ENCODE measurements around the gene CCDC85B.

DNA sequence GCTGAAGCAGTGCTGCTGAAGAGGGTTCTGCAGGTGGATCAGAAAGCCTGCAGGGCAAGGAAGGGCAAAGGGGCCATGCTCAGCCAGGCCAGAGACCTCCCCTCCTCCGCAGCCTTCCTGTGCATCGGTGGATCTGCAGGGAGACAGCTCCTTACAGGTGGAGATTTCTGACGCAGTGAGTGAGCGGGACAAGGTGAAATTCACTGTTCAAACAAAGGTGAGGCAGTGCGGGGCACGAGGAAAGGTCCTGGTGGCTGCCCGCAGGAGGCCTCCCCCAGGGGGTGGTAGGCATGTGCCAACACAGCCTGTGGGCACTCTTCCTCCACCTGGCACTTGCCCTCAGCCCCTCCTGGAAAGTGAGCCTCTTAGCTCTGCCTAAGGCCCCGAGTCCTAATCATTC lies 41.1 kb upstream of the CCDC85B start:
- no peak for TF ChIP-seq MAX (IDR thresholded peaks at IDR 0.05; ENCODE audit: low read depth, low read length)
- TF ChIP-seq, protein P1, sequence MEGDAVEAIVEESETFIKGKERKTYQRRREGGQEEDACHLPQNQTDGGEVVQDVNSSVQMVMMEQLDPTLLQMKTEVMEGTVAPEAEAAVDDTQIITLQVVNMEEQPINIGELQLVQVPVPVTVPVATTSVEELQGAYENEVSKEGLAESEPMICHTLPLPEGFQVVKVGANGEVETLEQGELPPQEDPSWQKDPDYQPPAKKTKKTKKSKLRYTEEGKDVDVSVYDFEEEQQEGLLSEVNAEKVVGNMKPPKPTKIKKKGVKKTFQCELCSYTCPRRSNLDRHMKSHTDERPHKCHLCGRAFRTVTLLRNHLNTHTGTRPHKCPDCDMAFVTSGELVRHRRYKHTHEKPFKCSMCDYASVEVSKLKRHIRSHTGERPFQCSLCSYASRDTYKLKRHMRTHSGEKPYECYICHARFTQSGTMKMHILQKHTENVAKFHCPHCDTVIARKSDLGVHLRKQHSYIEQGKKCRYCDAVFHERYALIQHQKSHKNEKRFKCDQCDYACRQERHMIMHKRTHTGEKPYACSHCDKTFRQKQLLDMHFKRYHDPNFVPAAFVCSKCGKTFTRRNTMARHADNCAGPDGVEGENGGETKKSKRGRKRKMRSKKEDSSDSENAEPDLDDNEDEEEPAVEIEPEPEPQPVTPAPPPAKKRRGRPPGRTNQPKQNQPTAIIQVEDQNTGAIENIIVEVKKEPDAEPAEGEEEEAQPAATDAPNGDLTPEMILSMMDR (IDR thresholded peaks at IDR 0.05; ENCODE audit: low read depth, low read length): no peak
- no peak for TF ChIP-seq POLR2A (IDR thresholded peaks at IDR 0.05; ENCODE audit: extremely low read depth, insufficient read length)
- no peak for TF ChIP-seq MYC (IDR thresholded peaks at IDR 0.05; ENCODE audit: low read depth, low read length)
